Measurements from ENCODE around the gene COL19A1.

Gene COL19A1

DNA sequence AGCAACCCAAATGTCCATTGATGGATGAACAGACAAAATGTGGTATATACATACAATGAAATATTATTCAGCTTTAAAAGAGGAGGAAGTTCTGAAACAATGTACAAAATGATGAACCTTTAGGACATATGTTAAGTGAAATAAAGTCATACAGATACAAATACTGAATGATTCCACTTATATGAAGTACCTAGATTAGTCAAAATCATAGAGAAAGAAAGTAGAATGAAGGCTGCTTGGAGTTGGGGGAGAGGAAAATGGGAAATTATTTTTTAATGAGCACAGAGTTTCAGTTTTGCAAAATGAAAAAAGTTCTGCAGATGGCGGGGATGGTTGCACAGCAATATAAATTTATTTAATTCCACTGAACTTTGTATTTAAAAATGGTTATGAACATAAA, 12.4 kb downstream of the COL19A1 start:
- H3K27ac ChIP-seq = no peak overlapping the region
- TF ChIP-seq, protein P1, sequence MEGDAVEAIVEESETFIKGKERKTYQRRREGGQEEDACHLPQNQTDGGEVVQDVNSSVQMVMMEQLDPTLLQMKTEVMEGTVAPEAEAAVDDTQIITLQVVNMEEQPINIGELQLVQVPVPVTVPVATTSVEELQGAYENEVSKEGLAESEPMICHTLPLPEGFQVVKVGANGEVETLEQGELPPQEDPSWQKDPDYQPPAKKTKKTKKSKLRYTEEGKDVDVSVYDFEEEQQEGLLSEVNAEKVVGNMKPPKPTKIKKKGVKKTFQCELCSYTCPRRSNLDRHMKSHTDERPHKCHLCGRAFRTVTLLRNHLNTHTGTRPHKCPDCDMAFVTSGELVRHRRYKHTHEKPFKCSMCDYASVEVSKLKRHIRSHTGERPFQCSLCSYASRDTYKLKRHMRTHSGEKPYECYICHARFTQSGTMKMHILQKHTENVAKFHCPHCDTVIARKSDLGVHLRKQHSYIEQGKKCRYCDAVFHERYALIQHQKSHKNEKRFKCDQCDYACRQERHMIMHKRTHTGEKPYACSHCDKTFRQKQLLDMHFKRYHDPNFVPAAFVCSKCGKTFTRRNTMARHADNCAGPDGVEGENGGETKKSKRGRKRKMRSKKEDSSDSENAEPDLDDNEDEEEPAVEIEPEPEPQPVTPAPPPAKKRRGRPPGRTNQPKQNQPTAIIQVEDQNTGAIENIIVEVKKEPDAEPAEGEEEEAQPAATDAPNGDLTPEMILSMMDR (IDR thresholded peaks at IDR 0.05) = no peak
- H2AFZ ChIP-seq = no peak overlapping the region
- no peaks in the 10 kb centered on the region for H3K79me2 ChIP-seq
- no peak overlapping the region for H3K4me3 ChIP-seq (ENCODE audit: low read depth, low read length)
- H3K4me2 ChIP-seq (ENCODE audit: low read length) = no peak overlapping the region
- H3K36me3 ChIP-seq (ENCODE audit: control insufficient read depth, insufficient read depth, low read length) = no peaks in the 10 kb centered on the region
- H3K4me1 ChIP-seq = no peaks in the 10 kb centered on the region
- no peaks in the 10 kb centered on the region for H3K9me3 ChIP-seq (ENCODE audit: control insufficient read depth, low read length)
- H3K27me3 ChIP-seq (ENCODE audit: control insufficient read depth, insufficient read depth, low read length) = no peaks in the 10 kb centered on the region
- no peak overlapping the region for H3K9ac ChIP-seq

DNA sequence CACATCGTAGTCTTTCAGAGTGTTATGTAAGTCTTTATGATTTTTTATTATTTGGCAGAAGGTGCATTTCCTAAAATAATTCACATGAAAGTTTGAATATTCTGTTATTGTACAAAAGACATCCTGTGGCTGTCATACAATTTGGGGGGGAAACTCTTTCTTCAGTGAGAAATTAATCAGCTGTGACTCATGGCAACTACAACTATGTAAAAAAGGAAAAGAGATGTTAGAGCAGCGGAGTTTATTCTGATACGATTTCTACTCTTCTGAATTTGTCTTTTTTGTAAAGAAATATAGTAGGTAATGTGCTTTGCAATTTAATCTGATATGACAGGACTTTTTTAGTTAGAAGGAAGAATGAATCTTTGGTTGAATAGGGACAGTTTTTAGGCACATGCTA, 14.2 kb downstream of the COL19A1 start:
- Histone ChIP-seq H3K36me3 (ENCODE audit: control insufficient read depth, insufficient read depth, low read length) (no peaks in the 10 kb centered on the region), H3K4me3 (ENCODE audit: low read depth, low read length) (no peak overlapping the region), H3K79me2 (no peaks in the 10 kb centered on the region)

DNA sequence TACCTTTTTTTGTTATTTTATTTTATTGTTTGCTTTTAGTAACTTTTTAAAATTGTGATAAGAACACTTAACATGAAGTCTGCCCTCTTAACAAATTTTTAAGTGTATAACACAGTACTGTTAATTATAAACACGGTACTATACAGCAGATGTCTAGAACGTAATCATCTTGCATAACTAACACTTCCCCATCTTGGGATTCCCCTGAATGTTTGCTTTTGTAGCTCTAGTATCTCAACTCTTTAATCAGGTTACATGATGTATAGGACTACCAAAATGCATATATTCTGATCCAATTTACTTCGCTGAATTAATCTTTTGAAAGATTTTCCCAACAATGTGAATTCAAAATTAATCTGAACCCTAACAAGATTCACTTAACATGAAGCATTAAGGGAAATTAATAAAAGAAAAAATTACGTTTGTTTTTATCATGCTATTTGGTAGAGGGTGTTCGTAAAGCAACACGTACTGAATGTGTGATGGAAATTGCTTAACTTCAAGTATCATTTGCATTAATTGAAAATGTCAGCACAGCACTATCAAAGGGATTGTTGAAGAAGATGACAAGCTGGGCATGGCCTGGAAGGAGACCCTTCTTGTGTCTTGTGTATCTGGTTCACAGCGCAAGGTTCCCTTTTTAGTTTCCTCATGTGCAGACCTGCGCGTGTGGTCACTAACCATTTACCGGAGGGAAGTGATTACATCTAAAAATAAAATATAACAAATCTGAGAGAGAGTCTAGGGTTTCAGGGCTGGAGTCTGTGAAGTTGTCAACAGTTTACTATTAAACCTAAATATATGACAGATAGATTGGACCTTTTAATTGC, 15.2 kb downstream of the COL19A1 start:
- Histone ChIP-seq H3K79me2 (no peaks in the 10 kb centered on the region), H3K4me3 (ENCODE audit: low read depth, low read length) (no peak overlapping the region), H3K4me1 (no peaks in the 10 kb centered on the region), H3K27ac (no peak overlapping the region), H3K36me3 (ENCODE audit: control insufficient read depth, insufficient read depth, low read length) (no peaks in the 10 kb centered on the region), H3K9me3 (ENCODE audit: control insufficient read depth, low read length) (no peaks in the 10 kb centered on the region), H3K4me2 (ENCODE audit: low read length) (no peak overlapping the region), H3K9ac (no peak overlapping the region), H3K27me3 (ENCODE audit: control insufficient read depth, insufficient read depth, low read length) (no peaks in the 10 kb centered on the region), H2AFZ (no peak overlapping the region)
- TF ChIP-seq, protein P1 (IDR thresholded peaks at IDR 0.05) = no peak

More for the DNA sequence above, 14.2 kb downstream of the COL19A1 start:
- H3K4me1 ChIP-seq = no peaks in the 10 kb centered on the region
- no peak overlapping the region for H3K9ac ChIP-seq
- no peak overlapping the region for H3K4me2 ChIP-seq (ENCODE audit: low read length)
- TF ChIP-seq, protein P1 (IDR thresholded peaks at IDR 0.05) = no peak
- no peaks in the 10 kb centered on the region for H3K27me3 ChIP-seq (ENCODE audit: control insufficient read depth, insufficient read depth, low read length)
- no peak overlapping the region for H3K27ac ChIP-seq
- H3K9me3 ChIP-seq (ENCODE audit: control insufficient read depth, low read length) = no peaks in the 10 kb centered on the region
- H2AFZ ChIP-seq = no peak overlapping the region

DNA sequence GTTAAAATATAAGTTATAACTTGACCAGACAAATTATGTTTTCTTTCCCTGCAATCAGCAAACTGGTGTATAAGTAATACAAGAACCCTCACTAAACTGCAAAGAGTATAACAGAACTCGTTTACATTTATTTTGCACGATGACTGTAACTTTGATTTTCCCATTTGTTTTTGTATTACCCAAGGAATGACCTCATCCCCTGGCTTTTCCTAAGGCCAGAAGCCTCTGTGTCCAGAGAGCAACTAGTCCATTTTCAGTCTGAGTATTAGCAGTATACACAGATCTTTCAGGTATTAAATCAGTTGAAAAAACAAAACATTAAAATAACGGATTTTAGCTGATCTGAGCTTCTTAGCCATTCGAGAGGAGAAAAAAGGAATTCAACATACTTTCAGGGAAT, 17.2 kb downstream of the COL19A1 start:
- Histone ChIP-seq H3K4me3 (ENCODE audit: low read depth, low read length) (no peak overlapping the region), H3K4me2 (ENCODE audit: low read length) (no peak overlapping the region), H3K27ac (no peak overlapping the region), H3K79me2 (no peaks in the 10 kb centered on the region), H2AFZ (no peak overlapping the region), H3K36me3 (ENCODE audit: control insufficient read depth, insufficient read depth, low read length) (no peaks in the 10 kb centered on the region), H3K4me1 (no peaks in the 10 kb centered on the region), H3K9ac (no peak overlapping the region), H3K9me3 (ENCODE audit: control insufficient read depth, low read length) (no peaks in the 10 kb centered on the region), H3K27me3 (ENCODE audit: control insufficient read depth, insufficient read depth, low read length) (no peaks in the 10 kb centered on the region)
- TF ChIP-seq, protein P1 (IDR thresholded peaks at IDR 0.05) = no peak

DNA sequence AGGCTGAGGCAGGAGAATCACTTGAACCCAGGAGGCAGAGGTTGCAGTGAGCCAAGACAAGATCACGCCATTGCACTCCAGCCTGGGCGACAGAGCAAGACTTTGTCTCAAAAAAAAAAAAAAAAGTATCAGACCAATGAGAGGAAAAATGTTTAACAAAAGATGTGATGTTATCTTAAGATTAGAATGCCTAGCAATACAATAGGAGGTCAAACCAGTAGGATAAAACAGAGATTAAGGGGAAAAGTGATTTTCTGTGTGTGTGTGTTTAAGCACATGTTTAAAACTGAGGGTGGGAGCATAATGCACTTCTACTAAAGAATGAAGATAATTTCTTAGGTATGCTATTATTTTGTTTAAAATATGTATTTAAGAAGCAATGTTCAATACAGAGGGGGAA, 17.9 kb downstream of the COL19A1 start:
- Histone ChIP-seq H3K4me2 (ENCODE audit: low read length) (no peak overlapping the region), H3K36me3 (ENCODE audit: control insufficient read depth, insufficient read depth, low read length) (no peaks in the 10 kb centered on the region), H3K4me3 (ENCODE audit: low read depth, low read length) (no peak overlapping the region), H3K27ac (no peak overlapping the region), H3K27me3 (ENCODE audit: control insufficient read depth, insufficient read depth, low read length) (no peaks in the 10 kb centered on the region), H2AFZ (no peak overlapping the region), H3K9ac (no peak overlapping the region), H3K9me3 (ENCODE audit: control insufficient read depth, low read length) (no peaks in the 10 kb centered on the region), H3K79me2 (no peaks in the 10 kb centered on the region), H3K4me1 (no peaks in the 10 kb centered on the region)
- TF ChIP-seq, protein P1 (IDR thresholded peaks at IDR 0.05) = no peak

Measured in parathyroid adenoma (tissue), 2 donors.